ENCODE measurements around the gene DPH7. TPM values are rescaled to one million over a fixed set of nuclear protein-coding genes. Genes with fewer than 3 reads are reported as not detected.
"Not testable (repeated sequence)": the region's sequence is repeated elsewhere in the genome, so short reads cannot be mapped to it uniquely, and the experiment has no call there.

The DPH7 gene
- total and polyA plus RNA-seq, 2 experiments from 2014 or later: 65.6 to 78.4 TPM

GRCh38 chr9:137524161-137524980 lies 54.4 kb downstream of the DPH7 start:
- H3K9me3 ChIP-seq (ENCODE audit: low read depth): no peaks in the 10 kb centered on the region
- H3K27ac ChIP-seq: no peak overlapping the region
- H3K4me3 ChIP-seq: no peak overlapping the region
- no peaks in the 10 kb centered on the region for H3K36me3 ChIP-seq
- DNase-seq (ENCODE audit: low read depth in 1 of 2, low spot score in 1 of 2): no peak
- no peak for TF ChIP-seq CTCF (IDR thresholded peaks at IDR 0.05; ENCODE audit: low read depth, low read length)
- H3K4me1 ChIP-seq (ENCODE audit: low read depth): no peaks in the 10 kb centered on the region
- no peaks in the 10 kb centered on the region for H3K27me3 ChIP-seq

- DNase-seq (ENCODE audit: low read depth in 1 of 2, low spot score in 1 of 2): no peak
- H3K4me3 ChIP-seq: no peak overlapping the region
- no peaks in the 10 kb centered on the region for H3K9me3 ChIP-seq (ENCODE audit: low read depth)
- H3K27me3 ChIP-seq: no peaks in the 10 kb centered on the region
- H3K36me3 ChIP-seq: no peaks in the 10 kb centered on the region
- no peak overlapping the region for H3K27ac ChIP-seq
- TF ChIP-seq CTCF (IDR thresholded peaks at IDR 0.05; ENCODE audit: low read depth, low read length): no peak
- H3K4me1 ChIP-seq (ENCODE audit: low read depth): no peaks in the 10 kb centered on the region
Measured at GRCh38 chr9:137522746-137523455, 55.8 kb downstream of the DPH7 start.

GRCh38 chr9:137521405-137521985 lies 57.2 kb downstream of the DPH7 start:
- Histone ChIP-seq H3K27me3 (no peaks in the 10 kb centered on the region), H3K27ac (no peak overlapping the region), H3K36me3 (no peaks in the 10 kb centered on the region), H3K4me3 (no peak overlapping the region), H3K4me1 (ENCODE audit: low read depth) (no peaks in the 10 kb centered on the region), H3K9me3 (ENCODE audit: low read depth) (no peaks in the 10 kb centered on the region)
- DNase-seq (ENCODE audit: low read depth in 1 of 2, low spot score in 1 of 2): no peak
- TF ChIP-seq CTCF (IDR thresholded peaks at IDR 0.05; ENCODE audit: low read depth, low read length): no peak

GRCh38 chr9:137520614-137521404 lies 57.9 kb downstream of the DPH7 start:
- Histone ChIP-seq H3K36me3 (no peaks in the 10 kb centered on the region), H3K27ac (no peak overlapping the region), H3K27me3 (no peaks in the 10 kb centered on the region), H3K9me3 (ENCODE audit: low read depth) (no peaks in the 10 kb centered on the region), H3K4me1 (ENCODE audit: low read depth) (no peaks in the 10 kb centered on the region), H3K4me3 (no peak overlapping the region)
- no peak for TF ChIP-seq CTCF (IDR thresholded peaks at IDR 0.05; ENCODE audit: low read depth, low read length)
- no peak for DNase-seq (ENCODE audit: low read depth in 1 of 2, low spot score in 1 of 2)

- DNase-seq (ENCODE audit: low read depth in 1 of 2, low spot score in 1 of 2): no peak
- H3K4me3 ChIP-seq: no peak overlapping the region
- H3K27me3 ChIP-seq: no peaks in the 10 kb centered on the region
- H3K36me3 ChIP-seq: no peaks in the 10 kb centered on the region
- no peak for TF ChIP-seq CTCF (IDR thresholded peaks at IDR 0.05; ENCODE audit: low read depth, low read length)
- H3K27ac ChIP-seq: no peak overlapping the region
- no peaks in the 10 kb centered on the region for H3K9me3 ChIP-seq (ENCODE audit: low read depth)
- no peaks in the 10 kb centered on the region for H3K4me1 ChIP-seq (ENCODE audit: low read depth)
Measured at GRCh38 chr9:137519553-137519952, 59.2 kb downstream of the DPH7 start.

- H3K27ac ChIP-seq; H3K36me3 ChIP-seq; H3K27me3 ChIP-seq; H3K4me3 ChIP-seq; H3K9me3 ChIP-seq (ENCODE audit: low read depth); DNase-seq (ENCODE audit: low read depth in 1 of 2, low spot score in 1 of 2); H3K4me1 ChIP-seq (ENCODE audit: low read depth): not testable (repeated sequence)
Measured at GRCh38 chr9:137518661-137519459, 59.9 kb downstream of the DPH7 start.

Data from cardiac muscle cell (in vitro differentiated cells and primary cell).